DMS79 treated with DMSO at 0.1 percent for 48 hours (cell line): ENCODE measurements around the gene B3GALNT2.

Experiments
- DNase-seq: peaks from one replicate; lab custom pipeline; 2025; lab: John Stamatoyannopoulos, UW

The B3GALNT2 gene

GRCh38 chr1:235450886-235451483, 53.3 kb downstream of the B3GALNT2 start:
- no peak for DNase-seq

GRCh38 chr1:235450433-235450832, 53.8 kb downstream of the B3GALNT2 start:
- no peak for DNase-seq

GRCh38 chr1:235448616-235449015, 55.6 kb downstream of the B3GALNT2 start:
- no peak for DNase-seq

- no peak for DNase-seq
Observed at GRCh38 chr1:235442788-235443429, 61.3 kb downstream of the B3GALNT2 start.

- no peak for DNase-seq
Observed at GRCh38 chr1:235441159-235441685, 63.0 kb downstream of the B3GALNT2 start.

- DNase-seq: no peak
Observed at GRCh38 chr1:235434001-235434400, 70.3 kb downstream of the B3GALNT2 start.

- DNase-seq: no peak
Observed at GRCh38 chr1:235430991-235431390, 73.3 kb downstream of the B3GALNT2 start.

- DNase-seq: no peak
Observed at GRCh38 chr1:235429143-235429542, 75.1 kb downstream of the B3GALNT2 start.

- DNase-seq: no peak
Observed at GRCh38 chr1:235427447-235427846, 76.8 kb downstream of the B3GALNT2 start.

- DNase-seq: no peak
Observed at GRCh38 chr1:235426680-235427079, 77.6 kb downstream of the B3GALNT2 start.

GRCh38 chr1:235426143-235426542, 78.1 kb downstream of the B3GALNT2 start:
- DNase-seq: no peak

GRCh38 chr1:235425357-235425756, 78.9 kb downstream of the B3GALNT2 start:
- no peak for DNase-seq

- no peak for DNase-seq
Observed at GRCh38 chr1:235424092-235424491, 80.2 kb downstream of the B3GALNT2 start.

GRCh38 chr1:235423214-235423652, 81.0 kb downstream of the B3GALNT2 start:
- DNase-seq: no peak

- no peak for DNase-seq
Observed at GRCh38 chr1:235421751-235422150, 82.5 kb downstream of the B3GALNT2 start.

GRCh38 chr1:235417086-235417697, 87.1 kb downstream of the B3GALNT2 start:
- peak; percentile 43 for DNase-seq

GRCh38 chr1:235416662-235417049, 87.6 kb downstream of the B3GALNT2 start:
- DNase-seq: no peak

- peak; percentile 6 for DNase-seq
Observed at GRCh38 chr1:235415008-235415904, 89.0 kb downstream of the B3GALNT2 start.

- DNase-seq: no peak
Observed at GRCh38 chr1:235411489-235412486, 92.5 kb downstream of the B3GALNT2 start.

GRCh38 chr1:235410467-235410866, 93.8 kb downstream of the B3GALNT2 start:
- DNase-seq: no peak
